H9 (cell line): ENCODE results near the gene CXCR4. TPM values are rescaled to one million over a fixed set of nuclear protein-coding genes. Genes with fewer than 3 reads are reported as not detected.

ENCODE experiments used
- DNase-seq: peaks from one replicate; pipeline ENCODE4 v3.0.0-alpha.2; 2017
- H2AFZ ChIP-seq: one replicate; pipeline ENCODE4 v1.6.1; 2013; ENCODE audit warnings: mild to moderate bottlenecking, low read length, control low read depth, moderate library complexity
- H2AK5ac ChIP-seq: 2 replicates; pipeline ENCODE4 v1.6.1; 2013; ENCODE audit warnings: low read length, control low read depth, mixed read lengths; ENCODE audit not compliant: insufficient read length
- H2BK120ac ChIP-seq: one replicate; pipeline ENCODE4 v1.6.1; 2013; ENCODE audit warnings: low read depth, mild to moderate bottlenecking, low read length, control low read depth, inconsistent platforms; ENCODE audit not compliant: poor library complexity, severe bottlenecking
- H2BK12ac ChIP-seq: 2 replicates; pipeline ENCODE4 v1.6.1; 2013; ENCODE audit warnings: low read length, control low read depth, mixed read lengths, low read depth; ENCODE audit not compliant: insufficient read length
- H2BK15ac ChIP-seq: 2 replicates; pipeline ENCODE4 v1.6.1; 2013; ENCODE audit warnings: low read depth, low read length, control low read depth
- H2BK20ac ChIP-seq: one replicate; pipeline ENCODE4 v1.6.1; 2013; ENCODE audit warnings: low read depth, mild to moderate bottlenecking, low read length, control low read depth, inconsistent platforms; ENCODE audit not compliant: poor library complexity, severe bottlenecking
- H2BK5ac ChIP-seq: 2 replicates; pipeline ENCODE4 v1.6.1; 2013; ENCODE audit warnings: low read length, control low read depth, mixed read lengths; ENCODE audit not compliant: insufficient read length
- H3K14ac ChIP-seq: 2 replicates; pipeline ENCODE4 v1.6.1; 2013; ENCODE audit warnings: low read length, control low read depth; ENCODE audit not compliant: insufficient read depth
- H3K18ac ChIP-seq: 2 replicates; pipeline ENCODE4 v1.6.1; 2013; ENCODE audit warnings: low read depth, mild to moderate bottlenecking, mixed read lengths, low read length, control low read depth; ENCODE audit not compliant: insufficient read length
- H3K23ac ChIP-seq: 2 replicates; pipeline ENCODE4 v1.6.1; 2013; ENCODE audit warnings: low read length, control low read depth, mixed read lengths, low read depth; ENCODE audit not compliant: insufficient read length
- H3K23me2 ChIP-seq: 2 replicates; pipeline ENCODE4 v1.6.1; 2013; ENCODE audit warnings: low read depth, mild to moderate bottlenecking, mixed read lengths, low read length, control low read depth; ENCODE audit not compliant: insufficient read length, poor library complexity, severe bottlenecking
- H3K27ac ChIP-seq: 2 replicates; pipeline ENCODE4 v1.5.1; 2013; ENCODE audit warnings: low read length, control low read depth, mixed read lengths, low read depth; ENCODE audit not compliant: insufficient read length
- H3K27me3 ChIP-seq: 2 replicates; pipeline ENCODE4 v1.6.1; 2013; ENCODE audit warnings: low read length, control low read depth, inconsistent platforms; ENCODE audit not compliant: insufficient read depth
- H3K4ac ChIP-seq: 2 replicates; pipeline ENCODE4 v1.6.1; 2013; ENCODE audit warnings: low read depth, mild to moderate bottlenecking, control low read depth, inconsistent platforms, low read length, moderate library complexity
- H3K4me1 ChIP-seq: 2 replicates; pipeline ENCODE4 v1.6.1; 2013; ENCODE audit warnings: low read length, control low read depth, inconsistent platforms; ENCODE audit not compliant: insufficient read depth
- H3K4me2 ChIP-seq: 2 replicates; pipeline ENCODE4 v1.6.1; 2013; ENCODE audit warnings: low read length, control low read depth, mixed read lengths; ENCODE audit not compliant: insufficient read length, insufficient read depth
- H3K56ac ChIP-seq: 2 replicates; pipeline ENCODE4 v1.6.1; 2013; ENCODE audit warnings: low read depth, mild to moderate bottlenecking, mixed read lengths, low read length, control low read depth; ENCODE audit not compliant: insufficient read length
- H3K79me1 ChIP-seq: 2 replicates; pipeline ENCODE4 v1.6.1; 2013; ENCODE audit warnings: low read depth, mild to moderate bottlenecking, moderate library complexity, low read length, control low read depth, inconsistent platforms; ENCODE audit not compliant: insufficient read depth, poor library complexity, severe bottlenecking
- H3K79me2 ChIP-seq: 2 replicates; pipeline ENCODE4 v1.6.1; 2013; ENCODE audit warnings: low read length, control low read depth, inconsistent platforms; ENCODE audit not compliant: insufficient read depth
- H3K9ac ChIP-seq: 2 replicates; pipeline ENCODE4 v1.6.1; 2013; ENCODE audit warnings: low read length, control low read depth, mixed read lengths; ENCODE audit not compliant: insufficient read length; ENCODE audit errors: extremely low read depth
- H3K9me3 ChIP-seq: one replicate; pipeline ENCODE4 v1.6.1; 2013; ENCODE audit warnings: low read depth, low read length, inconsistent platforms; ENCODE audit not compliant: control insufficient read depth
- H3T11ph ChIP-seq: one replicate; pipeline ENCODE4 v1.6.1; 2013; ENCODE audit warnings: mild to moderate bottlenecking, low read length, control low read depth, inconsistent platforms
- H4K20me1 ChIP-seq: one replicate; pipeline ENCODE4 v1.6.1; 2013; ENCODE audit not compliant: control insufficient read depth, insufficient read length, insufficient read depth
- H4K5ac ChIP-seq: 2 replicates; pipeline ENCODE4 v1.6.1; 2013; ENCODE audit warnings: low read depth, mild to moderate bottlenecking, mixed read lengths, low read length, control low read depth; ENCODE audit not compliant: insufficient read length
- H4K8ac ChIP-seq: replicated peaks from 2 replicates; pipeline ENCODE4 v1.6.1; 2013; ENCODE audit warnings: low read length, control low read depth, mixed read lengths, low read depth; ENCODE audit not compliant: insufficient read length
- H4K91ac ChIP-seq: 2 replicates; pipeline ENCODE4 v1.6.1; 2013; ENCODE audit warnings: low read depth, mild to moderate bottlenecking, moderate library complexity, mixed read lengths, low read length, control low read depth; ENCODE audit not compliant: insufficient read length
- H3K27ac Mint-ChIP-seq, 3 experiments: 2 replicates in 2 of 3; 3 replicates in 1 of 3; pipeline ENCODE4 v1.8.0; 2020 to 2021; ENCODE audit warnings: mixed read lengths in 3 of 3, mild to moderate bottlenecking in 1 of 3, moderate library complexity in 1 of 3
- H3K27me3 Mint-ChIP-seq: 2 replicates; pipeline ENCODE4 v1.8.0; 2021; ENCODE audit warnings: low read depth, mild to moderate bottlenecking, moderate library complexity, mixed read lengths
- H3K36me3 Mint-ChIP-seq, 3 experiments: 2 replicates in 2 of 3; 3 replicates in 1 of 3; pipeline ENCODE4 v1.8.0; 2020 to 2021; ENCODE audit warnings: low read depth in 3 of 3, mixed read lengths in 3 of 3; ENCODE audit not compliant: insufficient read depth in 1 of 3
- H3K4me1 Mint-ChIP-seq, 2 experiments: 2 replicates each; pipeline ENCODE4 v1.8.0; 2020; ENCODE audit warnings: mixed read lengths in 2 of 2
- H3K4me3 Mint-ChIP-seq, 2 experiments: 2 replicates in 1 of 2; 3 replicates in 1 of 2; pipeline ENCODE4 v1.8.0; 2020 to 2021; ENCODE audit warnings: mild to moderate bottlenecking in 2 of 2, mixed read lengths in 2 of 2, moderate library complexity in 1 of 2
- H3K9me3 Mint-ChIP-seq, 2 experiments: 2 replicates in 1 of 2; 3 replicates in 1 of 2; pipeline ENCODE4 v1.8.0; 2020; ENCODE audit warnings: mild to moderate bottlenecking in 2 of 2, mixed read lengths in 2 of 2, moderate library complexity in 1 of 2
- CTCF ChIP-seq: fragments of 200-600 bp; sonication (generic); conservative IDR thresholded peaks from 3 replicates; pipeline ENCODE4 v1.8.0; 2021; ENCODE audit warnings: antibody characterized with exemption, mild to moderate bottlenecking
- WGBS: extraction: QIAGEN DNeasy Blood & Tissue Kit; methylation state at CpG from one replicate; pipeline ENCODE4 v1.1.7; 2013; ENCODE audit warnings: missing lambda C conversion rate, low lambda C conversion rate, mixed read lengths; ENCODE audit not compliant: insufficient read length; ENCODE audit errors: extremely low coverage; 5-methylcytosine and 5-hydroxymethylcytosine counted together
- total RNA-seq: library from RNA; stranded (reverse); gene quantifications from 2 replicates; pipeline ENCODE4 v1.2.1, GENCODE V29; 2021

Gene CXCR4
- total RNA-seq, 1 experiment from 2014 or later, result 1.0 TPM

- WGBS, result no CpG with 5 or more reads among the region's 2 CpGs
- H3K23ac ChIP-seq, result no peak overlapping the region
- Mint-ChIP-seq H3K4me1 (peaks cover 48 to 50% of the 10 kb centered on the region in 2 experiments), H3K9me3 (no peaks in the 10 kb centered on the region), H3K4me3 (no peak overlapping the region), H3K27me3 (peaks cover 1% of the 10 kb centered on the region; the same call in 1 of the 2 replicates), H3K27ac (no peak overlapping the region), H3K36me3 (no peaks in the 10 kb centered on the region)
- no peak for TF ChIP-seq CTCF
- peaks cover 5% of the 10 kb centered on the region; the same call in 1 of the 2 replicates for H3K4me1 ChIP-seq
- H4K8ac ChIP-seq, result no peak overlapping the region
- H3K4me2 ChIP-seq, result no peak overlapping the region
- no peaks in the 10 kb centered on the region for H3K23me2 ChIP-seq
- no peak overlapping the region for H3K18ac ChIP-seq
- H4K5ac ChIP-seq, result no peak overlapping the region
- no peak for DNase-seq
- no peaks in the 10 kb centered on the region for H4K20me1 ChIP-seq
- no peaks in the 10 kb centered on the region for H3K9me3 ChIP-seq
- no peak overlapping the region for H3K56ac ChIP-seq
- no peak overlapping the region for H3K14ac ChIP-seq
- no peak overlapping the region for H3T11ph ChIP-seq
- H2BK20ac ChIP-seq, result no peak overlapping the region
- no peak overlapping the region for H2BK5ac ChIP-seq
- H2AFZ ChIP-seq, result no peak overlapping the region
- H3K4ac ChIP-seq, result no peak overlapping the region
- no peaks in the 10 kb centered on the region for H3K79me2 ChIP-seq
- H2AK5ac ChIP-seq, result no peak overlapping the region
- no peak overlapping the region for H2BK120ac ChIP-seq
- H2BK15ac ChIP-seq, result no peak overlapping the region
- H3K27ac ChIP-seq, result no peak overlapping the region
- no peak overlapping the region for H4K91ac ChIP-seq
- H2BK12ac ChIP-seq, result no peak overlapping the region
- H3K27me3 ChIP-seq, result no peaks in the 10 kb centered on the region
- no peaks in the 10 kb centered on the region for H3K79me1 ChIP-seq
- H3K9ac ChIP-seq, result no peak overlapping the region
Measured at GRCh38 chr2:136128366-136128765, 10.4 kb upstream of the CXCR4 start.
